ENCODE data around the gene CHRNB2. TPM values are rescaled to one million over a fixed set of nuclear protein-coding genes. Genes with fewer than 3 reads are reported as not detected.

CHRNB2 gene, protein sequence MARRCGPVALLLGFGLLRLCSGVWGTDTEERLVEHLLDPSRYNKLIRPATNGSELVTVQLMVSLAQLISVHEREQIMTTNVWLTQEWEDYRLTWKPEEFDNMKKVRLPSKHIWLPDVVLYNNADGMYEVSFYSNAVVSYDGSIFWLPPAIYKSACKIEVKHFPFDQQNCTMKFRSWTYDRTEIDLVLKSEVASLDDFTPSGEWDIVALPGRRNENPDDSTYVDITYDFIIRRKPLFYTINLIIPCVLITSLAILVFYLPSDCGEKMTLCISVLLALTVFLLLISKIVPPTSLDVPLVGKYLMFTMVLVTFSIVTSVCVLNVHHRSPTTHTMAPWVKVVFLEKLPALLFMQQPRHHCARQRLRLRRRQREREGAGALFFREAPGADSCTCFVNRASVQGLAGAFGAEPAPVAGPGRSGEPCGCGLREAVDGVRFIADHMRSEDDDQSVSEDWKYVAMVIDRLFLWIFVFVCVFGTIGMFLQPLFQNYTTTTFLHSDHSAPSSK
- under 1 TPM; 0.07 to 0.16 TPM for total RNA-seq

DNA sequence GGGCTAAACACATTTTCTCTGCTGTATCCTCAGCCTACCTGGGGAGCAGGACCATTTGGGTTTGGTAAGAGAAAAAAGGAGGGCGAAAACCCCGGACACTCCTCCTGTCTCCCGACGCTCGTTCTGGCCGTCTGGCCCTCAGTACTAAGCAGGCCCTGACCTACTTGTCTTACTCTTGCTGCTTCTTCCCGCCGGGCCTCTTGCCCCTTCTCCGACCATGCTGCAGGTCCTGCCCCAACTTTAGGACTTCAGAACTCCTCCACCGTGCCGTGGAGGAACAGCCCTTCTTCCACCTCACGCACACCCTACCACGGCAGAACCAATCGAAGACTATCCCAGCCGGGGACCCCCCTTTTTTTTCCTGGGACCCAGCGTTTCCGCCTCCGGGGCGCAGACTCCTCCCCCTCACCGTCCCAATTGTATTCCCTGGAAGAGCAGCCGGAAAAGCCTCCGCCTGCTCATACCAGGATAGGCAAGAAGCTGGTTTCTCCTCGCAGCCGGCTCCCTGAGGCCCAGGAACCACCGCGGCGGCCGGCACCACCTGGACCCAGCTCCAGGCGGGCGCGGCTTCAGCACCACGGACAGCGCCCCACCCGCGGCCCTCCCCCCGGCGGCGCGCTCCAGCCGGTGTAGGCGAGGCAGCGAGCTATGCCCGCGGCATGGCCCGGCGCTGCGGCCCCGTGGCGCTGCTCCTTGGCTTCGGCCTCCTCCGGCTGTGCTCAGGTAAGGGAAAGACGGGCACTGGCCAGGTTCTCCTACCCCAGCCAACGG lies at the start of gene CHRNB2:
Gene CHRNB2 (plus strand): TSS at position 393 of the 771 bp plus-strand sequence. CDS start 267 bp downstream, at position 660.
- peak; percentile 50 for DNase-seq
- Histone ChIP-seq H3K9ac (ENCODE audit: low read depth in 2 of 2, low read length in 2 of 2) (no peak within 1 kb of the TSS), H3K4me1 (peaks cover 3% of the 10 kb centered on the region), H3K27me3 (peaks cover 9% of the 10 kb centered on the region), H3K27ac (no peak within 1 kb of the TSS), H3K36me3 (no peaks in the 10 kb centered on the region), H3K9me3 (no peaks in the 10 kb centered on the region), H3K4me3 (no peak within 1 kb of the TSS)
- intact Hi-C loops (cut with DNase I), result loop anchor here (10.0 kb wide), 1 partner anchor 197 kb away; no protein-coding TSS in a partner anchor
- TF ChIP-seq, protein P1, sequence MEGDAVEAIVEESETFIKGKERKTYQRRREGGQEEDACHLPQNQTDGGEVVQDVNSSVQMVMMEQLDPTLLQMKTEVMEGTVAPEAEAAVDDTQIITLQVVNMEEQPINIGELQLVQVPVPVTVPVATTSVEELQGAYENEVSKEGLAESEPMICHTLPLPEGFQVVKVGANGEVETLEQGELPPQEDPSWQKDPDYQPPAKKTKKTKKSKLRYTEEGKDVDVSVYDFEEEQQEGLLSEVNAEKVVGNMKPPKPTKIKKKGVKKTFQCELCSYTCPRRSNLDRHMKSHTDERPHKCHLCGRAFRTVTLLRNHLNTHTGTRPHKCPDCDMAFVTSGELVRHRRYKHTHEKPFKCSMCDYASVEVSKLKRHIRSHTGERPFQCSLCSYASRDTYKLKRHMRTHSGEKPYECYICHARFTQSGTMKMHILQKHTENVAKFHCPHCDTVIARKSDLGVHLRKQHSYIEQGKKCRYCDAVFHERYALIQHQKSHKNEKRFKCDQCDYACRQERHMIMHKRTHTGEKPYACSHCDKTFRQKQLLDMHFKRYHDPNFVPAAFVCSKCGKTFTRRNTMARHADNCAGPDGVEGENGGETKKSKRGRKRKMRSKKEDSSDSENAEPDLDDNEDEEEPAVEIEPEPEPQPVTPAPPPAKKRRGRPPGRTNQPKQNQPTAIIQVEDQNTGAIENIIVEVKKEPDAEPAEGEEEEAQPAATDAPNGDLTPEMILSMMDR (IDR thresholded peaks at IDR 0.05), result no peak

DNA sequence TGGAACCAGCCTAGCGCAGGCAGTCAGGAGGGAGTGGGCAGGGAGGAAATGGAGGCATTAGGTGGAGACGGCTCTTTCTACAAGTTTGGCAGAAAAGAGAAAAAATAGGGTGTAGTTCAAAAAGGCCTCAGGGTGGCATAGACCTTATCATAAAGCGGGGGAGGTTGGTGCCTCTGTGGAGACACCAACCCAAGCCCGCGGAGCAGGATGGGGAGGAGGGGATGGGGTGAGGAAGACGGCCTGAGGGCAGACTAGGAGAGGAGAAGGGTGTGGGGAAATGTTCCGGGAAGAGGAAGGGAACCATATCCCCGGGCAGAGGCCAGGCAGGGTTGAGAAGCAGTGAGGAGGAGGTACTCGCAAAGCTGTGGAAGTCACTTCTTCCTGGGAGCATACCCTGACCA lies 48.0 kb upstream of the CHRNB2 start:
- intact Hi-C loops (cut with DNase I), result no loop called here
- H3K27me3 ChIP-seq, result no peaks in the 10 kb centered on the region
- DNase-seq, result no peak
- H3K27ac ChIP-seq, result no peak overlapping the region
- H3K36me3 ChIP-seq, result no peaks in the 10 kb centered on the region
- H3K9ac ChIP-seq (ENCODE audit: low read depth in 2 of 2, low read length in 2 of 2), result no peak overlapping the region
- no peaks in the 10 kb centered on the region for H3K4me1 ChIP-seq
- TF ChIP-seq, protein P1 (IDR thresholded peaks at IDR 0.05), result no peak
- no peak overlapping the region for H3K4me3 ChIP-seq
- H3K9me3 ChIP-seq, result no peaks in the 10 kb centered on the region

DNA sequence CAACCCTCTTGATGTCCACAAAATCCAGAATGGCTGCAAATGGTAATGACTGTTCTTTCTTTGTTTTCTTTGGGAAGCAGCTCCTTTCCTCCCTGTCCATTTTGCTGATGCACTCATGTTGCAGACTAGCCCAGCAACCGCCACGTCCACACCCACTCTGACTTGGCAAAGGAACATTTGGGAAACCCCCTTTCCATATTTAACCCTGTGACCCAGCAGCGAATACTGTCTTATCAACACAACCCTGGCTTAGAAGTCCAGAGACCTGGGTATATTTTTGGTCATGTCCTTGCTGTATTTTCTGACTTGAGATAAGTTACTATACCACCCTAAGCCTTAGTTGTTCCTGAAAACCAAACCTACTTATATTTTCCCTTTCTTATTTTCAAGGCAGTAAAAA lies 47.2 kb upstream of the CHRNB2 start:
- Histone ChIP-seq H3K9ac (ENCODE audit: low read depth in 2 of 2, low read length in 2 of 2) (no peak overlapping the region), H3K27me3 (no peaks in the 10 kb centered on the region), H3K27ac (no peak overlapping the region), H3K36me3 (no peaks in the 10 kb centered on the region), H3K4me1 (no peaks in the 10 kb centered on the region), H3K4me3 (no peak overlapping the region), H3K9me3 (no peaks in the 10 kb centered on the region)
- intact Hi-C loops (cut with DNase I), result no loop called here
- TF ChIP-seq, protein P1 (IDR thresholded peaks at IDR 0.05), result no peak
- DNase-seq, result no peak

DNA sequence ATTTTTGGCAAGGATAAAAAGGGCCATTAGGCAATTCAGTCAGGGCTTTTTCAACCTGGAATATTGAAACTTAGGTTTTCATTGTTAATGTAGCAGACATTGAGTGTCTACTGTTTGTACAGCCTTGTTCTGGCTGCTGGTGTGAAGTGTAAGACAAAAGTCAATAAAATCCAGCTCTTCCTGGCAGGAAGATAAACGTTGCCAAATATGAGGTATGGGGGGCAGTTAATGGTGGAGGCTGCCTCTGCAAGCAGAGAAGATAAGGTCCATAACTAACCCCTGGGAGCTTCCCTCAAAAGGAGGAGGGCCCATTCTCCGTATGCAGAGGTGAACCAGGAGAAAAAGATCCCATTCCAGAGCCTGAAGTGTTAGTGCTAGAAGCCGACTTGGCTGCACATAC lies 45.9 kb upstream of the CHRNB2 start:
- Histone ChIP-seq H3K36me3 (no peaks in the 10 kb centered on the region), H3K4me1 (no peaks in the 10 kb centered on the region), H3K9me3 (no peaks in the 10 kb centered on the region), H3K4me3 (no peak overlapping the region), H3K27me3 (no peaks in the 10 kb centered on the region), H3K9ac (ENCODE audit: low read depth in 2 of 2, low read length in 2 of 2) (no peak overlapping the region), H3K27ac (no peak overlapping the region)
- intact Hi-C loops (cut with DNase I), result no loop called here
- TF ChIP-seq, protein P1 (IDR thresholded peaks at IDR 0.05), result no peak
- no peak for DNase-seq

DNA sequence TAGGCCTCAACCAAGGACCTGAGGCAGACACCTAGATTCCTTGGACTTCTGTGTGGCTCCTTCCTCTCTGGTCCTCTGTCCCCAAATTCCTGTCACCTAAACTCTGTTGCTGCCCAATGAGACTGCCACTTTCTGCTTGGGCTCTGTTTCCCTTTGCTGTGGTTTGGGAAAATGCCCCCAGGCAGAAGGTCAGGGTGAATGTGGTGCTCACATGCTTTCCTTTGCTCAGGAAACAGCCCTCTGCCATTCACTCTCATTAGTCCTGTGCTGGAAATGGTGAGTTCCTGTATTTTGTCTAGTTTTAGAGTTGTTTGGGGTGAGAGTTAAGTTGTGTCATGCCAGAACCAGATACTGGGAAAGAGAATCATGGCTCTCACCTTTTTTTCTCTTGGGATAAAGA lies 42.7 kb upstream of the CHRNB2 start:
- Histone ChIP-seq H3K27me3 (no peaks in the 10 kb centered on the region), H3K36me3 (no peaks in the 10 kb centered on the region), H3K4me3 (no peak overlapping the region), H3K9ac (ENCODE audit: low read depth in 2 of 2, low read length in 2 of 2) (no peak overlapping the region), H3K4me1 (no peaks in the 10 kb centered on the region), H3K27ac (no peak overlapping the region), H3K9me3 (no peaks in the 10 kb centered on the region)
- intact Hi-C loops (cut with DNase I), result no loop called here
- DNase-seq, result no peak
- TF ChIP-seq, protein P1 (IDR thresholded peaks at IDR 0.05), result no peak
